Ovary (tissue), 3 donors: ENCODE measurements around the gene CTNNA3.

Source experiments
- POLR2A ChIP-seq: fragments of 450-650 bp; IDR thresholded peaks from one replicate; pipeline ENCODE4 v1.6.1; 2017; ENCODE audit warnings: antibody characterized with exemption, mild to moderate bottlenecking, moderate library complexity
- TF ChIP-seq, protein P1 (sequence below), 3 donors: fragments of 450-650 bp in 2 of 3; fragments of 200-600 bp in 1 of 3; IDR thresholded peaks; one replicate each; pipeline versions ENCODE4 v1.5.1 to v1.8.0; 2016 to 2022; ENCODE audit warnings: antibody characterized with exemption in 3 of 3, mild to moderate bottlenecking in 1 of 3
- donor health status: DM: no; HTN: no; CAD: no.

DNA sequence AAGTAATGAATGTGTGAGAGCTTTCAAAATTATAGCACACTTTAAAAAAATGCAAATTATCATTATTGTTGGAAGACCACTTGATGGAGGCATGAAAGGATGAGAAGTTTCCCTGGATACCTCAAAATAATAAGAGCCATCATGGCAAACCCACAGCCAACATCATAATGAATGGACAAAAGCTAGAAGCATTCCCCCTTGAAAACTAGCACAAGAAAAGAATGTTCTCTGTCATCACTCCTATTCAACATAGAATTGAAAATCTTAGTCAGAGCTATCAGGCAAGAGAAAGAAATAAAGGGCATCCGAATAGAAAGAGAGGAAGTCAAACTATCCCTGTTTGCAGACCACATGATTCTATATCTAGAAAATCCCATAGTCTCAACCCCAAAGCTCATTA is 1657.4 kb downstream of the CTNNA3 start:
- TF ChIP-seq, protein P1, sequence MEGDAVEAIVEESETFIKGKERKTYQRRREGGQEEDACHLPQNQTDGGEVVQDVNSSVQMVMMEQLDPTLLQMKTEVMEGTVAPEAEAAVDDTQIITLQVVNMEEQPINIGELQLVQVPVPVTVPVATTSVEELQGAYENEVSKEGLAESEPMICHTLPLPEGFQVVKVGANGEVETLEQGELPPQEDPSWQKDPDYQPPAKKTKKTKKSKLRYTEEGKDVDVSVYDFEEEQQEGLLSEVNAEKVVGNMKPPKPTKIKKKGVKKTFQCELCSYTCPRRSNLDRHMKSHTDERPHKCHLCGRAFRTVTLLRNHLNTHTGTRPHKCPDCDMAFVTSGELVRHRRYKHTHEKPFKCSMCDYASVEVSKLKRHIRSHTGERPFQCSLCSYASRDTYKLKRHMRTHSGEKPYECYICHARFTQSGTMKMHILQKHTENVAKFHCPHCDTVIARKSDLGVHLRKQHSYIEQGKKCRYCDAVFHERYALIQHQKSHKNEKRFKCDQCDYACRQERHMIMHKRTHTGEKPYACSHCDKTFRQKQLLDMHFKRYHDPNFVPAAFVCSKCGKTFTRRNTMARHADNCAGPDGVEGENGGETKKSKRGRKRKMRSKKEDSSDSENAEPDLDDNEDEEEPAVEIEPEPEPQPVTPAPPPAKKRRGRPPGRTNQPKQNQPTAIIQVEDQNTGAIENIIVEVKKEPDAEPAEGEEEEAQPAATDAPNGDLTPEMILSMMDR (IDR thresholded peaks at IDR 0.05), result no peak
- no peak for TF ChIP-seq POLR2A
